HL-60 (cell line): Measurements from ENCODE around the gene MAMSTR.

ENCODE experiments used
- DNase-seq, 2 experiments: peaks; one replicate each; pipeline ENCODE4 v3.0.0-alpha.2; 2010 to 2020; ENCODE audit warnings: low read depth in 1 of 2, low spot score in 1 of 2
- H3K27ac ChIP-seq: fragments of 250-450 bp; sonication (Bioruptor Pico); replicated peaks from 2 replicates; pipeline ENCODE4 v1.5.1; 2020; ENCODE audit warnings: mild to moderate bottlenecking, moderate library complexity
- H3K27me3 ChIP-seq: fragments of 250-450 bp; sonication (Bioruptor Pico); 2 replicates; pipeline ENCODE4 v1.5.1; 2021; ENCODE audit warnings: mild to moderate bottlenecking, moderate library complexity; ENCODE audit not compliant: insufficient read depth, poor library complexity, severe bottlenecking
- H3K4me3 ChIP-seq: replicated peaks from 2 replicates; pipeline ENCODE4 v1.5.1; 2011; ENCODE audit warnings: mild to moderate bottlenecking, control low read depth, low read length; ENCODE audit not compliant: insufficient read depth
- GABPA ChIP-seq: IDR thresholded peaks from 2 replicates; pipeline ENCODE4 v1.6.1; 2012; ENCODE audit warnings: low read depth
- POLR2AphosphoS5 ChIP-seq: IDR thresholded peaks from 2 replicates; pipeline ENCODE4 v1.6.1; 2012; ENCODE audit warnings: low read depth
- SPI1 ChIP-seq: IDR thresholded peaks from 2 replicates; pipeline ENCODE4 v1.6.1; 2012; ENCODE audit warnings: low read depth, mild to moderate bottlenecking, borderline replicate concordance
- TF ChIP-seq, protein P1 (sequence below): IDR thresholded peaks from 2 replicates; pipeline ENCODE4 v1.6.1; 2012; ENCODE audit warnings: low read depth; ENCODE audit not compliant: insufficient replicate concordance
- TF ChIP-seq, protein P2 (sequence below): IDR thresholded peaks from one replicate; pipeline ENCODE4 v1.5.1; 2011; ENCODE audit warnings: low read length, control low read depth, inconsistent platforms; ENCODE audit not compliant: insufficient read depth

MAMSTR gene

DNA sequence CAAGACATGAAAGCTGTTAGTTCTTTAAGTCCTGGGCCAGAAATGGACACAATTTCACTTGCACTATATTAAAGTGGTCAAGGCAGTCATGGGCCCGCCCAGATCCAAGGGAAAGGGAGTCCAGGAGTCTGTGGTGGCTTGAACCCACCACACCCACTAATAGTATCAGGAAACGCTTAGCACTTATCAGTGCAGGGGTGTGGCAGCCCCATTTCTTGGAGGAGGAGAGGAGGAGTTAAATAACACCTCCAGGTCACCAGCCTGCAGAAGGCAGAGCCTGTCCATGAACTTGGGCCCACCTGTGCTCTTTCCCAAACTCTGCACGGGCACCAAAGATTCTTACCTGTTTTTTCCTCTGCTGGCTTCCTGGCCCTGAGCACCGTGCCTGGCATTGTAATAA lies 41.3 kb downstream of the MAMSTR start:
- Histone ChIP-seq H3K27ac (no peak overlapping the region), H3K27me3 (no peaks in the 10 kb centered on the region), H3K4me3 (no peak overlapping the region)
- TF ChIP-seq GABPA (no peak), SPI1 (no peak), POLR2AphosphoS5 (no peak)
- TF ChIP-seq, protein P1, sequence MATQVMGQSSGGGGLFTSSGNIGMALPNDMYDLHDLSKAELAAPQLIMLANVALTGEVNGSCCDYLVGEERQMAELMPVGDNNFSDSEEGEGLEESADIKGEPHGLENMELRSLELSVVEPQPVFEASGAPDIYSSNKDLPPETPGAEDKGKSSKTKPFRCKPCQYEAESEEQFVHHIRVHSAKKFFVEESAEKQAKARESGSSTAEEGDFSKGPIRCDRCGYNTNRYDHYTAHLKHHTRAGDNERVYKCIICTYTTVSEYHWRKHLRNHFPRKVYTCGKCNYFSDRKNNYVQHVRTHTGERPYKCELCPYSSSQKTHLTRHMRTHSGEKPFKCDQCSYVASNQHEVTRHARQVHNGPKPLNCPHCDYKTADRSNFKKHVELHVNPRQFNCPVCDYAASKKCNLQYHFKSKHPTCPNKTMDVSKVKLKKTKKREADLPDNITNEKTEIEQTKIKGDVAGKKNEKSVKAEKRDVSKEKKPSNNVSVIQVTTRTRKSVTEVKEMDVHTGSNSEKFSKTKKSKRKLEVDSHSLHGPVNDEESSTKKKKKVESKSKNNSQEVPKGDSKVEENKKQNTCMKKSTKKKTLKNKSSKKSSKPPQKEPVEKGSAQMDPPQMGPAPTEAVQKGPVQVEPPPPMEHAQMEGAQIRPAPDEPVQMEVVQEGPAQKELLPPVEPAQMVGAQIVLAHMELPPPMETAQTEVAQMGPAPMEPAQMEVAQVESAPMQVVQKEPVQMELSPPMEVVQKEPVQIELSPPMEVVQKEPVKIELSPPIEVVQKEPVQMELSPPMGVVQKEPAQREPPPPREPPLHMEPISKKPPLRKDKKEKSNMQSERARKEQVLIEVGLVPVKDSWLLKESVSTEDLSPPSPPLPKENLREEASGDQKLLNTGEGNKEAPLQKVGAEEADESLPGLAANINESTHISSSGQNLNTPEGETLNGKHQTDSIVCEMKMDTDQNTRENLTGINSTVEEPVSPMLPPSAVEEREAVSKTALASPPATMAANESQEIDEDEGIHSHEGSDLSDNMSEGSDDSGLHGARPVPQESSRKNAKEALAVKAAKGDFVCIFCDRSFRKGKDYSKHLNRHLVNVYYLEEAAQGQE: no peak
- no peak for DNase-seq

GRCh38 chr19:48676887-48677286 lies 42.6 kb downstream of the MAMSTR start:
- no peak for DNase-seq
- no peak overlapping the region for H3K27ac ChIP-seq
- no peaks in the 10 kb centered on the region for H3K27me3 ChIP-seq
- no peak overlapping the region for H3K4me3 ChIP-seq
- TF ChIP-seq, protein P1: no peak
- TF ChIP-seq, protein P2, sequence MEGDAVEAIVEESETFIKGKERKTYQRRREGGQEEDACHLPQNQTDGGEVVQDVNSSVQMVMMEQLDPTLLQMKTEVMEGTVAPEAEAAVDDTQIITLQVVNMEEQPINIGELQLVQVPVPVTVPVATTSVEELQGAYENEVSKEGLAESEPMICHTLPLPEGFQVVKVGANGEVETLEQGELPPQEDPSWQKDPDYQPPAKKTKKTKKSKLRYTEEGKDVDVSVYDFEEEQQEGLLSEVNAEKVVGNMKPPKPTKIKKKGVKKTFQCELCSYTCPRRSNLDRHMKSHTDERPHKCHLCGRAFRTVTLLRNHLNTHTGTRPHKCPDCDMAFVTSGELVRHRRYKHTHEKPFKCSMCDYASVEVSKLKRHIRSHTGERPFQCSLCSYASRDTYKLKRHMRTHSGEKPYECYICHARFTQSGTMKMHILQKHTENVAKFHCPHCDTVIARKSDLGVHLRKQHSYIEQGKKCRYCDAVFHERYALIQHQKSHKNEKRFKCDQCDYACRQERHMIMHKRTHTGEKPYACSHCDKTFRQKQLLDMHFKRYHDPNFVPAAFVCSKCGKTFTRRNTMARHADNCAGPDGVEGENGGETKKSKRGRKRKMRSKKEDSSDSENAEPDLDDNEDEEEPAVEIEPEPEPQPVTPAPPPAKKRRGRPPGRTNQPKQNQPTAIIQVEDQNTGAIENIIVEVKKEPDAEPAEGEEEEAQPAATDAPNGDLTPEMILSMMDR: no peak
- no peak for TF ChIP-seq POLR2AphosphoS5
- no peak for TF ChIP-seq GABPA
- TF ChIP-seq SPI1: no peak

DNA sequence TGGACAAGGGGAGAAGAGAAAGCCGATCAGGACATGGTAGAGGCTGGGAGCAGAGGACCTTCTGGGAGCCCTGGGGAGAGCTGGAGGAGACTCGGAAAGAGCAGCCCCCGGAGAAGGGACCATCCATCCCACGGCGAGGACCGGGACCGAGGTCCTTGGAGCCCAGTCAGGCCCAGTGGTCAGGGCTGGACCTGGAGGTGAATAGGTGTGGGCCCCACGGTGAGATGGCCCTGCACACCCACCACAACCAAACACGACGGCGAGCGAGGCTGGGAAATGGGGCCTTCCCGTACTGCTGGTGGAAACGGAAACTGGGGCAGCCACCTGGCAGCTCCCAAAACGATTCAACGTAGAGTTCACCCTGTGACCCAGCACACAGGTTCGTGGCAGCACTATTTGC lies 43.0 kb downstream of the MAMSTR start:
- TF ChIP-seq, protein P1: no peak
- TF ChIP-seq, protein P2: no peak
- TF ChIP-seq GABPA (no peak), POLR2AphosphoS5 (no peak)
- H3K27ac ChIP-seq: no peak overlapping the region
- no peaks in the 10 kb centered on the region for H3K27me3 ChIP-seq
- no peak overlapping the region for H3K4me3 ChIP-seq
- DNase-seq: no peak
